ENCODE measurements around the gene EFHC1.
"Not testable (repeated sequence)": the region's sequence is repeated elsewhere in the genome, so short reads cannot be mapped to it uniquely, and the experiment has no call there.

EFHC1 gene

DNA sequence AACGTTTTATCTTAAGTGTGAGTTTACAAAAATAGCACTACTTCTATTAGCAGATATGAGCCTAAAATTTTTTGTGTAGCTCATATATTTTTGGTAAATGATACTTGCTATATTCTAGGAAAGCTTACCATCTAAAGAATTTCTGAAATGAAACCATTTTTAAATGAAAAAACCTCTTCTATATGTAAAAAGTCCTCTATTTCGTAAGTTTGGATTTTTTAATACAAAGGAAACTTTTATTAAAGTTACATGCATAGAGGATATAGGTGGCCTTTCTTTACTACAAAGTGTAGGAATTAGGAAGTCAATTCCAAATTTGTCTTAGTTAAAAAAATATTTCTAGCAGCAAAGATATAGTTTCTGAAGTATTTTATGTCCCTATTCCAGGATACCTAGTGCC is 18.8 kb downstream of the EFHC1 start:
- DNase-seq (ENCODE audit: low read depth) = no peak

DNA sequence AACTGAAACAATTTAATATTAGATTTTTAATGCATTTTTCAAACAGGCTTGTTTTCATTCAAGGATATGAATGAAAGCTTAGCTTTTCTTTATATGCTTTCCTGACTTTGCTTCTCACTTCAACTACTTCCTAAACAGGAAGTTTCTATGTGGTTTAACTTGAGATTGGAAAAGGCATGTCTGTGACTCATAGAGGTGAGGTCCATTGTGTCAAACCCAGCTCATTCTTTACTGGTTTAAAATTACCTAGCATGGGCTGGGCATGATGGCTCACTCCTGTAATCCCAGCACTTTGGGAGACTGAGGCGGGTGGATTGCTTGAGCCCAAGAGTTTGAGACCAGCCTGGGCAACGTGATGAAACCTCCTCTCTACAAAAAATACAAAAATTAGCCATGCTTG is 34.4 kb downstream of the EFHC1 start:
- DNase-seq (ENCODE audit: low read depth) = no peak

DNA sequence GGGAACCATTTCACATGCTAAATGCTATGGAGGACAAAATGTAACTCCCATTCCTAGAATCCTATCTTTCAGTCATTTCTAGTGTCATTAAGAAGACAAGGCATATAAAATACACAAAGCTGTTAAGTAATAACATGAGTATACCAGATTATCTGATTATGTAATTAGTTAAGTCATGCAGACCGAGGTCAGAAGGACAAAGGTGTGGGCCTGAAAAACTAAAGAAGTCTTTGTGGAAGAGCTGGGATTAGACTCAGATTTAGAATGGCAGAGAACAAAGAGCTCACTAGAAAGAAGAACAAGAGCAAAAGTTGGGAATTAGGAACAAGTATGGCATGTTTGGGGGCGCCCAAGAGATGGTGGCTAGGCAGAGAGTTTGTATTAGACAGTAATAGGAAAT is 37.0 kb downstream of the EFHC1 start:
- no peak for DNase-seq (ENCODE audit: low read depth)

DNA sequence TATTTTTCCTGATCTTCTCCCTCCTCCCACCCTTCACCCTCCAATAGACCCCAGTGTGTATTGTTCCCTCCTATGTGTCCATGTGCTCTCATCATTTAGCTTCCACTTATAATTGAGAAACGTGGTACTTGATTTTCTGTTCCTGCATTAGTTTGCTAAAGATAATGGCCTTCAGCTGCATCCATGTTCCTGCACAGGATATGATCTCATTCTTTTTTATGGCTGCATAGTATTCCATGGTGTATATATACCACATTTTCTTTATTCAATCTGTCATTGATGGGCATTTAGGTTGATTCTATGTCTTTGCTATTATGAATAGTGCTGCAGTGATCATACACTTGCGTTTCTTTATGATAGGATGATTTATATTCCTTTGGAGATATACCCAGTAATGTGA is 41.1 kb downstream of the EFHC1 start:
- DNase-seq (ENCODE audit: low read depth) = not testable (repeated sequence)

DNA sequence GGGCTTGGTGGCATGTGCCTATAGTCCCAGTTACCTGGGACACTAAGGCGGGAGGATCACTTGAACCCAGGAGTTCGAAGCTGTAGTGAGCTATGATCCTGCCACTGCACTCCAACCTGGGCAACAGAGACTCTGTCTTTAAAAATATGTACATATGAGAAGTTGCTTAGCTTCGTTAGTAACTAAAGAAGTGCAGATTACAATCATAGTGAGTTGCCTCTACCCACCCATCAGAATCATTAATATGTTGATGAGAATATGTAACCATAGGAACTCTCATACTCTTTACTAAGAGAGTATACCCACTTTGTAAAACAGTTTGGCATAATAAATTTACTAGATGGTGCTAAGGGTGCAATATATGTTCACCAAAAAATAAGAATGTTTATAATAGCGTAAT is 54.0 kb downstream of the EFHC1 start:
- no peak for DNase-seq (ENCODE audit: low read depth)

DNA sequence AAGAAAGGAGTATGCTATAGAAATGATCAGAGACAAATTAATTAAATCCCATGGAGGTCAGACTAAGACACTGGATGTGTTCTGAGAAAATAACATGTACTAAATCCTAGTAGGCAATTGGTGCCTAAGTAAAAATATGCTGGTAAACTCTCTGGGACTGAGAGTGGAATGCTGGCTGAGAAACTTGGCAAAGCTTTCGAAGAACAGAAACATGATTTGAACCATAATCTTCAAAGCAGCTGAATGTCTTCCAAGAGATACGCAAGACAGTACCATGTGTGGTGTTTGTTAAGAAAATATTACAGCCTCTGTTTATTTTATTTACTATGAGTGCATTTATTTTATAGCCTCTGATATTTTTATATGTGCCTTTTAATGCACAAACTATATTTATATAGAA is 55.2 kb downstream of the EFHC1 start:
- DNase-seq (ENCODE audit: low read depth) = no peak

- DNase-seq (ENCODE audit: low read depth) = no peak
Observed at GRCh38 chr6:52482903-52483670, 62.9 kb downstream of the EFHC1 start.

DNA sequence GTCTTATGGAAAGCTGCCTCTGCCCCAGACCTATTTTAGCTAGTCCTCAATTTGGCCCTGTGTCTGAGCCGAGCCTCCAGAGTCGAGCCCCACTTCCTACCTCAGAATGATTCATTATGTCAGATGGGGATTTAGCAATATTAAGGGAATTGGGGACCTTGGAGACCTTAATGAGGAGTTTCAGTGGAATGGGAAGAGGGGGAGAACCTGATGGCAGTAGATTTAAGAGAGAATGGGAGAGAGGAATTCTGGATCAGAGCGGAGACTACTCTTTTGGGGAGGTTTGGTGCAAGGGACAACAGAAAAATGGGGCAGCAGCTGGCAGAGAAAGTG is 63.5 kb downstream of the EFHC1 start:
- DNase-seq (ENCODE audit: low read depth) = no peak

GRCh38 chr6:52489881-52490280 is 69.7 kb downstream of the EFHC1 start:
- no peak for DNase-seq (ENCODE audit: low read depth)

DNA sequence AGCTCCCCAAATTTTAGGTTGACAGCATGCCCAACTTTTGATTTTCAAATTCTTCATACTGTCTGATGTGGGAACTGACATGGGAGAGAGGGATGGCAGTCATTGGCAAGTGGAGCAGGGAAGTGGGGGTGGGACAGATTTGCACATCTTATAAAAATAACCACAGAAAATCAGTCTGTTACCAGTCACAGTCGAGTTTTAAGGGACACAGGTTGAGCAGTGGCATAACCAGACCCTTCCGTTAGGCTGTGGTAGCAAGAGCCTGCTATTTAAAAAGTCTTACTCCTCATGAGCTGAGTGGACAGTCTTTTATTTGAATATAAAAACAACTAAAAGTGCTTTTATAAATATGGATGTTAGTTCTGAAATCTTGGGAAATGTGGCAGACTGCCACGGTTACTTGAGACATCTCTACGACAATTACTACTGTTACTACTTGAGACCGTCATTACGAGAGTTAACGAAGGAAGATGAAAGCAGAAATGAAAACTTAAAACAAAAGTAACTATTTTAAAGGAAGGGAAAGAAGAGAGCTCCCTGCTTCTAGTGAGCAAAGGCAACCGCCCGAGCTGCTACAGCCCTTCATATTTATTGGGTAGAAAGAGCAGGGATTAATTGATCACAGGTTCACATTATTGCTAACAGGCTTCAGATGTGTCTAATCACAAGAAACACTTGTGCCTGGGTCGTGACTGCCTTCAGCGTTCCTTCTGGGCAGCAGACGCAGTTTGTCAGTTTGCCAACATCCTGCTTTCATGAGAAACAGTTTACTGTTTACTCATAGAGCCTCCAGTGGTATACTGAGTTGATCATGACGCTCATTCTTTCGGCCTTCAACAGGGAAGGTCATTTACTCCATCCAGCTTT is 71.3 kb downstream of the EFHC1 start:
- DNase-seq (ENCODE audit: low read depth) = no peak

DNA sequence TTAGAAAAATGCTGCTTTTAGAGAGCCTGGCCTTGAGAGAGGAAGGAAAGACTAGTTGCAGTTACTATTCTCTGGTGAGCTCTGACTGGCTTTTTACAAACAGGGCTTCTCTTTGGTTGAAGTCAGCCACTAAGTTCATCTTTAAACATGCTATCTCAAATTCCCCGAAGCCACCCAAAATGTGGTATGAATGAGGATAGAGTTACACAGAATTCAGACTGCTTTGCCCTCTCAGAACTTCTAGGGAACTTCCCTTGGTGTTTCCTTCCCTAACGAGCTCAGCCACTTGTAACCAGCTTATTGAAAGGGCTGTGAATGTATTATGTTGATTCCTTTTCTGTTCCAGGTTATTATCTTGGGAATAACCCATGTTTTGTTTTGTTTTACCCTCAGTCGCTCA is 73.5 kb downstream of the EFHC1 start:
- DNase-seq (ENCODE audit: low read depth) = no peak

GRCh38 chr6:52494298-52495072 is 74.3 kb downstream of the EFHC1 start:
- no peak for DNase-seq (ENCODE audit: low read depth)

- no peak for DNase-seq (ENCODE audit: low read depth)
Observed at GRCh38 chr6:52495922-52496321, 75.8 kb downstream of the EFHC1 start.

GRCh38 chr6:52496631-52497030 is 76.5 kb downstream of the EFHC1 start:
- no peak for DNase-seq (ENCODE audit: low read depth)

GRCh38 chr6:52497652-52498408 is 77.7 kb downstream of the EFHC1 start:
- no peak for DNase-seq (ENCODE audit: low read depth)

- DNase-seq (ENCODE audit: low read depth) = no peak
Observed at GRCh38 chr6:52498538-52499017, 78.4 kb downstream of the EFHC1 start.

DNA sequence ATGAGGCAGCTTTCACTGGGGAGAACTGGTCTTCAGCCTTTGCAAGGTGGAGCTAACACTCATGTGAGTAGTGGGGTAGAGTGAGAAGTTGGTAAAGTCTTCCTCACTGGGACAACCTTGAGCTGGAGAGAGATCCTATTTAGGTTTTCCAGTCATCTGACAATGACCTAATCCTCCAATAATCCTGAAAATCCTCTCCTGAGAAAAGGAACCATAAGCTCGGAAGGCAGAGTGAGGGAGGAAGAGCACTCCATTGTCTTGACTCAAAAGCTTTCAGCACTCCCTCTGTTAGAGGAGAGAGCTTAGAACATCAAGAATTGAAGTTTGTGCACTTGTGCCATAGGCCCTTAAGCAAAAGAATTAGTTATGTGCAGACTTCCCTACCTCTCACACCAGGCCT is 78.9 kb downstream of the EFHC1 start:
- DNase-seq (ENCODE audit: low read depth) = no peak

GRCh38 chr6:52499681-52500236 is 79.6 kb downstream of the EFHC1 start:
- no peak for DNase-seq (ENCODE audit: low read depth)

- no peak for DNase-seq (ENCODE audit: low read depth)
Observed at GRCh38 chr6:52500238-52501129, 80.3 kb downstream of the EFHC1 start.

DNA sequence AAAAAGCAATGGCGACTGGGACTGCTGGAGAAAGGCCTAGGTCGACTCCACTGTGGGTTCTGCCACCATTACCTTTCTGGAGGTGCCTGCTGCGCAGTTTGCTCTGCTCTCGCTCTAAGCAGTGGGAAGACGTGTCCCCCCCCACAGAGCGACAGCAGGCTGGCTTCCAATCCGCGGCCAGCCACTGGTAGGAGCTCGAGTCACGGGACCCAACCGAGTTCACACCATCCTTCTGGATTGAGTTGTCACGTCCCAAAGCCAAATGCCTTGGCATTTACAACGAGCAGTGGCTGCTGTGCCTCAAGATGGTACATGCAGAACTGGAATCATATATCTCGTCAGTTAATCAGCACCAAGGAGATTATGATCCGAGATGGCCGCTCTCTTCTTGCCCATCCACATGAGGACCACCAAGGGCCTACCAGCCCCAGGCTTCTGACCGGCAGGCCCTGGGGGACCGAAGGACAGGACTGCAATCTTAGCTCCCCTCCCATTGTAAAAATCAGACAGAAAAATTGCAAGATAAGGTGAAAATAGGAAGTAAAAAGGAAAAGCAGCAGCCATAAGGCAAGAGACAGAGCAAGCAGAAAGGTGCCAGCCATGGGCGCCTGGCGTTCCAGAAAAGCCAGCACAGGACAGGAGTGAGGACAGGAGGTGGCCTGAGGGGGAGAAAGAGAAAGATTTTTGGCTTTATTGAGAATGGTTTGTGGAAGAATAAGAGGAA is 82.3 kb downstream of the EFHC1 start:
- no peak for DNase-seq (ENCODE audit: low read depth)

All from stimulated activated CD8-positive, alpha-beta memory T cell treated with anti-CD3 and anti-CD28 coated beads, Interleukin-12 subunit alpha, Interleukin-12 subunit beta, amount 100 ng/mL, for 4 hours (primary cell).